Measurements from ENCODE around the gene HSPA9. TPM values are rescaled to one million over a fixed set of nuclear protein-coding genes. Genes with fewer than 3 reads are reported as not detected.

The HSPA9 gene
- total RNA-seq, 1 experiment from 2014 or later = 424 TPM

DNA sequence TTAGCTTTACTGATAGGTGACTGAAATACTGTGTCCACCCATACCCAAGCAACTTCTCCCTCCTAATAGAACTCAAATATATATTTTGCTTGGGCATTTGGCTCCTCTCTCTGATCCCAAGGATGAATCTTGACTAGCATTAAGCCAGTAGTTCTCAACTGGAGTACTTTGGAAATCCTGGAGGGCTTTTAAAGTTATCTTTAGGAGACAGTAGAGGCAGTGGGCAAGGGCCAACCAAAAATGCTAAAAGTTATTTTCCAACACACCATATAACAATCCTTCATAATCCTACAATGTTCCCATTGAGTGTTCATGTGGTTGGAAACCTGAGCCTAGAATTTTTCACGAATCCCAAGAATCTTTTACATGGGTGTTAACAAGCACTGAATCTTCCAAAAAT is 21.1 kb downstream of the HSPA9 start:
- no peak for DNase-seq (ENCODE audit: low read depth, low spot score)
- BruUV-seq (replicated peaks) = no TSS peak
- Histone ChIP-seq H3K4me1 (ENCODE audit: control insufficient read depth, insufficient read depth, low read length) (no peaks in the 10 kb centered on the region), H3K36me3 (ENCODE audit: control insufficient read depth, insufficient read depth, low read length) (peaks cover 44% of the 10 kb centered on the region), H3K27me3 (ENCODE audit: control insufficient read depth, insufficient read depth, low read length) (no peaks in the 10 kb centered on the region), H3K4me3 (ENCODE audit: low read depth in 2 of 2, low read length in 2 of 2) (no peak overlapping the region), H3K9me3 (ENCODE audit: control insufficient read depth, insufficient read depth, low read depth, low read length) (no peaks in the 10 kb centered on the region), H3K27ac (ENCODE audit: low read length) (no peak overlapping the region)
- peak; percentile 23; the same call in 1 of the 2 replicates for ATAC-seq
- CTCF ChIA-PET = no interaction called here
- POLR2A ChIA-PET = no interaction called here
- TF ChIP-seq, protein P1, sequence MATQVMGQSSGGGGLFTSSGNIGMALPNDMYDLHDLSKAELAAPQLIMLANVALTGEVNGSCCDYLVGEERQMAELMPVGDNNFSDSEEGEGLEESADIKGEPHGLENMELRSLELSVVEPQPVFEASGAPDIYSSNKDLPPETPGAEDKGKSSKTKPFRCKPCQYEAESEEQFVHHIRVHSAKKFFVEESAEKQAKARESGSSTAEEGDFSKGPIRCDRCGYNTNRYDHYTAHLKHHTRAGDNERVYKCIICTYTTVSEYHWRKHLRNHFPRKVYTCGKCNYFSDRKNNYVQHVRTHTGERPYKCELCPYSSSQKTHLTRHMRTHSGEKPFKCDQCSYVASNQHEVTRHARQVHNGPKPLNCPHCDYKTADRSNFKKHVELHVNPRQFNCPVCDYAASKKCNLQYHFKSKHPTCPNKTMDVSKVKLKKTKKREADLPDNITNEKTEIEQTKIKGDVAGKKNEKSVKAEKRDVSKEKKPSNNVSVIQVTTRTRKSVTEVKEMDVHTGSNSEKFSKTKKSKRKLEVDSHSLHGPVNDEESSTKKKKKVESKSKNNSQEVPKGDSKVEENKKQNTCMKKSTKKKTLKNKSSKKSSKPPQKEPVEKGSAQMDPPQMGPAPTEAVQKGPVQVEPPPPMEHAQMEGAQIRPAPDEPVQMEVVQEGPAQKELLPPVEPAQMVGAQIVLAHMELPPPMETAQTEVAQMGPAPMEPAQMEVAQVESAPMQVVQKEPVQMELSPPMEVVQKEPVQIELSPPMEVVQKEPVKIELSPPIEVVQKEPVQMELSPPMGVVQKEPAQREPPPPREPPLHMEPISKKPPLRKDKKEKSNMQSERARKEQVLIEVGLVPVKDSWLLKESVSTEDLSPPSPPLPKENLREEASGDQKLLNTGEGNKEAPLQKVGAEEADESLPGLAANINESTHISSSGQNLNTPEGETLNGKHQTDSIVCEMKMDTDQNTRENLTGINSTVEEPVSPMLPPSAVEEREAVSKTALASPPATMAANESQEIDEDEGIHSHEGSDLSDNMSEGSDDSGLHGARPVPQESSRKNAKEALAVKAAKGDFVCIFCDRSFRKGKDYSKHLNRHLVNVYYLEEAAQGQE (IDR thresholded peaks at IDR 0.05; ENCODE audit: insufficient read depth in 1 of 2, low read depth in 2 of 2, low read length in 1 of 2) = no peak
- no peak for TF ChIP-seq POLR2AphosphoS5 (IDR thresholded peaks at IDR 0.05; ENCODE audit: low read depth, low read length)
- TF ChIP-seq TCF7L2 (IDR thresholded peaks at IDR 0.05; ENCODE audit: low read depth, low read length) = no peak
- TF ChIP-seq, protein P2, sequence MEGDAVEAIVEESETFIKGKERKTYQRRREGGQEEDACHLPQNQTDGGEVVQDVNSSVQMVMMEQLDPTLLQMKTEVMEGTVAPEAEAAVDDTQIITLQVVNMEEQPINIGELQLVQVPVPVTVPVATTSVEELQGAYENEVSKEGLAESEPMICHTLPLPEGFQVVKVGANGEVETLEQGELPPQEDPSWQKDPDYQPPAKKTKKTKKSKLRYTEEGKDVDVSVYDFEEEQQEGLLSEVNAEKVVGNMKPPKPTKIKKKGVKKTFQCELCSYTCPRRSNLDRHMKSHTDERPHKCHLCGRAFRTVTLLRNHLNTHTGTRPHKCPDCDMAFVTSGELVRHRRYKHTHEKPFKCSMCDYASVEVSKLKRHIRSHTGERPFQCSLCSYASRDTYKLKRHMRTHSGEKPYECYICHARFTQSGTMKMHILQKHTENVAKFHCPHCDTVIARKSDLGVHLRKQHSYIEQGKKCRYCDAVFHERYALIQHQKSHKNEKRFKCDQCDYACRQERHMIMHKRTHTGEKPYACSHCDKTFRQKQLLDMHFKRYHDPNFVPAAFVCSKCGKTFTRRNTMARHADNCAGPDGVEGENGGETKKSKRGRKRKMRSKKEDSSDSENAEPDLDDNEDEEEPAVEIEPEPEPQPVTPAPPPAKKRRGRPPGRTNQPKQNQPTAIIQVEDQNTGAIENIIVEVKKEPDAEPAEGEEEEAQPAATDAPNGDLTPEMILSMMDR (IDR thresholded peaks at IDR 0.05) = no peak
- no peak for TF ChIP-seq SIN3A (IDR thresholded peaks at IDR 0.05; ENCODE audit: borderline replicate concordance, insufficient read depth, low read depth, low read length)
- in situ Hi-C loops (cut with HindIII; ENCODE audit: low pct_unique_long_range_greater_than_20kb, low sequenced_read_pairs) = no loop called here
- intact Hi-C loops (cut with micrococcal nuclease; ENCODE audit: unreplicated experiment) = no loop called here

DNA sequence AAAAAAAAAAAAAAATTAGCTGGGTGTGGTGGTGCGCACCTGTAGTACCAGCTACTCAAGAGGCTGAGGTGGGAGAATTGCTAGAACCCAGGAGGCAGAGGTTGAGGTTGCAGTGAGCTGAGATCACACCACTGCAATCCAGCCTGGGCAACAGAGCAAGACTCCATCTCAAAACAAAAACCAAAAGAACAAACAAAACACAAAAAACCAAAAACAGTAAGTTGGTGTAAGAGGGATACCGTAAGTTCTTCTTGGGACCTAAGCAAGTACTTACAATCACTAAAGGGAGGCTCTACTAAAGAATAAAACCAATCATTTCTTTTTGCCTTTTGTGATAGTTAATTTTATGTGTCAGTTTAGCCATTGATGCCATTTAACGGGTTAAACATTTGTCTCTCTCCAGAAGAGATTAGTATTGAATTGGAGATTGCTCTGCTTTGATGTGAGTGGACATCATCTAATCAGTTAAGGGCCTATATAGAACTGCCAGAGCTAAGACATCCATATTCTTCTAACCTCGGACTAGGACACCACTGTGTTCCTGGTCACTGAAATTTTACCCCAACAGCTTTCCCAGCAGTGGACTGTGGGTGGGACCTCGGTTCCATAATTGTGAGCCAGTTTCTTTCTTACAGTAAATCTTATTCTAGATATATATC is 21.6 kb downstream of the HSPA9 start:
- POLR2A ChIA-PET = interaction anchor here (0.6 kb wide), 2 partner anchors 10 to 321 kb away, joined by 5 read pairs; partner anchors contain the start of gene ETF1
- CTCF ChIA-PET = no interaction called here
- in situ Hi-C loops (cut with HindIII; ENCODE audit: low pct_unique_long_range_greater_than_20kb, low sequenced_read_pairs) = no loop called here
- Histone ChIP-seq H3K9me3 (ENCODE audit: control insufficient read depth, insufficient read depth, low read depth, low read length) (no peaks in the 10 kb centered on the region), H3K4me1 (ENCODE audit: control insufficient read depth, insufficient read depth, low read length) (no peaks in the 10 kb centered on the region), H3K4me3 (ENCODE audit: low read depth in 2 of 2, low read length in 2 of 2) (no peak overlapping the region), H3K27me3 (ENCODE audit: control insufficient read depth, insufficient read depth, low read length) (no peaks in the 10 kb centered on the region), H3K27ac (ENCODE audit: low read length) (no peak overlapping the region), H3K36me3 (ENCODE audit: control insufficient read depth, insufficient read depth, low read length) (peaks cover 40% of the 10 kb centered on the region)
- no peak for TF ChIP-seq SIN3A (IDR thresholded peaks at IDR 0.05; ENCODE audit: borderline replicate concordance, insufficient read depth, low read depth, low read length)
- TF ChIP-seq, protein P1 (IDR thresholded peaks at IDR 0.05; ENCODE audit: insufficient read depth in 1 of 2, low read depth in 2 of 2, low read length in 1 of 2) = no peak
- no peak for TF ChIP-seq TCF7L2 (IDR thresholded peaks at IDR 0.05; ENCODE audit: low read depth, low read length)
- peak; percentile 75 for TF ChIP-seq POLR2AphosphoS5 (IDR thresholded peaks at IDR 0.05; ENCODE audit: low read depth, low read length)
- TF ChIP-seq, protein P2 (IDR thresholded peaks at IDR 0.05) = no peak
- intact Hi-C loops (cut with micrococcal nuclease; ENCODE audit: unreplicated experiment) = no loop called here
- DNase-seq (ENCODE audit: low read depth, low spot score) = no peak
- no TSS peak for BruUV-seq (replicated peaks)
- peak; percentile 34 for ATAC-seq
